Sigmoid colon (tissue), 7 donors: ENCODE results near the gene NOTUM. TPM values are rescaled to one million over a fixed set of nuclear protein-coding genes. Genes with fewer than 3 reads are reported as not detected.

Experiments used
- DNase-seq: peaks from one replicate; pipeline ENCODE4 v3.0.0-alpha.2; 2019
- H3K27ac ChIP-seq, 4 donors: fragments of 200-600 bp; sonication (generic); one replicate each; pipeline ENCODE4 v1.5.1; 2016 to 2019; ENCODE audit warnings: mild to moderate bottlenecking in 1 of 4
- H3K27me3 ChIP-seq, 3 donors: fragments of 200-600 bp; sonication (generic); one replicate each; pipeline ENCODE4 v1.5.1; 2019; ENCODE audit warnings: mild to moderate bottlenecking in 1 of 3
- H3K36me3 ChIP-seq, 4 donors: fragments of 200-600 bp; sonication (generic); one replicate each; pipeline ENCODE4 v1.5.1; 2016 to 2019
- H3K4me1 ChIP-seq, 4 donors: fragments of 200-600 bp; sonication (generic); one replicate each; pipeline ENCODE4 v1.5.1; 2017 to 2019
- H3K4me3 ChIP-seq, 4 donors: fragments of 200-600 bp; sonication (generic); one replicate each; pipeline ENCODE4 v1.5.1; 2017 to 2019; ENCODE audit warnings: mild to moderate bottlenecking in 2 of 4, moderate library complexity in 1 of 4
- H3K9me3 ChIP-seq, 4 donors: fragments of 200-600 bp in 3 of 4; sonication (generic) in 3 of 4; one replicate each; pipeline versions ENCODE4 v1.5.1 to v1.6.1; 2013 to 2019
- CTCF ChIP-seq, 4 experiments: fragments of 450-650 bp in 3 of 4; fragments of 200-600 bp in 1 of 4; IDR thresholded peaks; one replicate each; pipeline ENCODE4 v1.5.1; 2016 to 2019; ENCODE audit warnings: antibody characterized with exemption in 4 of 4, mild to moderate bottlenecking in 3 of 4, moderate library complexity in 2 of 4
- EP300 ChIP-seq, 4 donors: sonication (generic); formaldehyde crosslinking; IDR thresholded peaks; one replicate each; pipeline ENCODE4 v1.6.1; 2017; ENCODE audit warnings: antibody characterized with exemption in 4 of 4
- POLR2A ChIP-seq, 2 donors: fragments of 450-650 bp; IDR thresholded peaks; one replicate each; pipeline ENCODE4 v1.6.1; 2016; ENCODE audit warnings: antibody characterized with exemption in 2 of 2, mild to moderate bottlenecking in 2 of 2, moderate library complexity in 2 of 2
- POLR2AphosphoS5 ChIP-seq, 4 donors: sonication (generic); formaldehyde crosslinking; IDR thresholded peaks; one replicate each; pipeline ENCODE4 v1.6.1; 2017; ENCODE audit warnings: antibody characterized with exemption in 4 of 4
- WGBS, 2 donors: extraction: QIAGEN DNeasy Blood & Tissue Kit; methylation state at CpG; one replicate each; pipeline ENCODE4 v1.1.7; 2013; 5-methylcytosine and 5-hydroxymethylcytosine counted together
- intact Hi-C: fragments of 100-400 bp; cut with DNase I; formaldehyde crosslinking; loops from one replicate; pipeline ENCODE4 v1.15.1; 2023
- polyA plus RNA-seq, 3 donors: library from polyadenylated mRNA; stranded (reverse); fragments of 200-250 nt; gene quantifications; one replicate each; pipeline ENCODE4 v1.2.3, GENCODE V29; 2013
- total RNA-seq, 4 donors: library from RNA; depleted of rRNA; stranded (reverse); fragments of >200 nt; gene quantifications; one replicate each; pipeline ENCODE4 v1.1.0, GENCODE V29; 2016
- donor health status: healthy with polysubstance abuse.
- donor health status: Bipolar disorder and iron deficiency.
- donor health status: healthy.

NOTUM gene
- total and polyA plus RNA-seq, 7 donors = 0.22 TPM; not detected in 6

- peaks cover 0 to 6% (median 0%) of the 10 kb centered on the region in 4 donors for H3K36me3 ChIP-seq
- no peak overlapping the region for H3K4me3 ChIP-seq
- TF ChIP-seq POLR2AphosphoS5 (IDR thresholded peaks at IDR 0.05) = no peak
- TF ChIP-seq CTCF (IDR thresholded peaks at IDR 0.05) = no peak
- no peak for TF ChIP-seq POLR2A (IDR thresholded peaks at IDR 0.05)
- no peak for TF ChIP-seq EP300 (IDR thresholded peaks at IDR 0.05)
- H3K9me3 ChIP-seq = no peaks in the 10 kb centered on the region
- no peaks in the 10 kb centered on the region for H3K27me3 ChIP-seq
- intact Hi-C loops = no loop called here
- peaks cover 0 to 61% (median 54%) of the 10 kb centered on the region in 4 donors for H3K4me1 ChIP-seq
- DNase-seq = no peak
- peak overlapping the region in 1 of 4 donors; percentile 69 for H3K27ac ChIP-seq
- WGBS, 2 donors = 87 to 91% methylated on average over 30 of the region's 30 CpGs
Measured at GRCh38 chr17:82007495-82008257, 46.7 kb upstream of the NOTUM start.

- peak overlapping the region in 3 of 4 donors; percentile 42 to 69 (median 53) for H3K27ac ChIP-seq
- no peak for DNase-seq
- peaks cover 0 to 6% (median 0%) of the 10 kb centered on the region in 4 donors for H3K36me3 ChIP-seq
- WGBS, 2 donors = 90 to 96% methylated on average over 6 of the region's 6 CpGs
- peaks cover 0 to 59% (median 50%) of the 10 kb centered on the region in 4 donors for H3K4me1 ChIP-seq
- intact Hi-C loops = no loop called here
- H3K9me3 ChIP-seq = no peaks in the 10 kb centered on the region
- TF ChIP-seq POLR2AphosphoS5 (IDR thresholded peaks at IDR 0.05) (no peak), CTCF (IDR thresholded peaks at IDR 0.05) (no peak), EP300 (IDR thresholded peaks at IDR 0.05) (no peak), POLR2A (IDR thresholded peaks at IDR 0.05) (no peak)
- no peak overlapping the region for H3K4me3 ChIP-seq
- no peaks in the 10 kb centered on the region for H3K27me3 ChIP-seq
Measured at GRCh38 chr17:82007228-82007494, 46.2 kb upstream of the NOTUM start.

GRCh38 chr17:82006468-82007227, 45.7 kb upstream of the NOTUM start:
- intact Hi-C loops = no loop called here
- Histone ChIP-seq H3K27me3 (no peaks in the 10 kb centered on the region), H3K27ac (peak overlapping the region in 3 of 4 donors; percentile 42 to 69 (median 53)), H3K4me3 (no peak overlapping the region), H3K4me1 (peaks cover 0 to 55% (median 50%) of the 10 kb centered on the region in 4 donors), H3K36me3 (peaks cover 0 to 6% (median 0%) of the 10 kb centered on the region in 4 donors), H3K9me3 (no peaks in the 10 kb centered on the region)
- 88 to 90% methylated on average over 24 of the region's 24 CpGs for WGBS, 2 donors
- TF ChIP-seq POLR2A (IDR thresholded peaks at IDR 0.05) = no peak
- peak in 1 of 4 donors; percentile 44 for TF ChIP-seq POLR2AphosphoS5 (IDR thresholded peaks at IDR 0.05)
- TF ChIP-seq EP300 (IDR thresholded peaks at IDR 0.05) = no peak
- DNase-seq = peak; percentile 86

- H3K4me1 ChIP-seq = peaks cover 0 to 55% (median 50%) of the 10 kb centered on the region in 4 donors
- WGBS, 2 donors = 91 to 92% methylated on average over 30 of the region's 30 CpGs
- no peak for DNase-seq
- H3K27me3 ChIP-seq = no peaks in the 10 kb centered on the region
- TF ChIP-seq POLR2A (IDR thresholded peaks at IDR 0.05) (no peak), EP300 (IDR thresholded peaks at IDR 0.05) (no peak), CTCF (IDR thresholded peaks at IDR 0.05) (no peak), POLR2AphosphoS5 (IDR thresholded peaks at IDR 0.05) (no peak)
- intact Hi-C loops = no loop called here
- no peak overlapping the region for H3K27ac ChIP-seq
- no peak overlapping the region for H3K4me3 ChIP-seq
- no peaks in the 10 kb centered on the region for H3K9me3 ChIP-seq
- H3K36me3 ChIP-seq = peaks cover 0 to 6% (median 0%) of the 10 kb centered on the region in 4 donors
Measured at GRCh38 chr17:82005701-82006348, 44.8 kb upstream of the NOTUM start.
